Activated CD8-positive, alpha-beta memory T cell treated with anti-CD3 and anti-CD28 coated beads, Interleukin-2, amount 10 ng/mL, durations not matched to agents 7 days and 5 days (primary cell): ENCODE measurements around the gene LRRC7. TPM values are rescaled to one million over a fixed set of nuclear protein-coding genes. Genes with fewer than 3 reads are reported as not detected.

Source experiments
- ATAC-seq: fragments of 150-1000 bp; cut with Tn5 transposase; one replicate; pipeline ENCODE4 v1.10.0; 2021; ENCODE audit warnings: moderate library complexity
- CTCF ChIA-PET: fragments of 350-600 bp; sonication (Branson Sonifier 250); formaldehyde crosslinking; loops from one replicate; lab custom pipeline; 2021; ENCODE audit warnings: antibody characterized with exemption; lab: Charles Lee
- DNase-seq: peaks from one replicate; pipeline ENCODE4 v3.0.0-alpha.2; 2020
- H3K27ac Mint-ChIP-seq: one replicate; pipeline ENCODE4 v1.8.0; 2021; ENCODE audit warnings: mild to moderate bottlenecking, mixed read lengths
- H3K27me3 Mint-ChIP-seq: one replicate; pipeline ENCODE4 v1.8.0; 2021; ENCODE audit warnings: mixed read lengths
- H3K36me3 Mint-ChIP-seq: one replicate; pipeline ENCODE4 v1.8.0; 2021; ENCODE audit warnings: mild to moderate bottlenecking, mixed read lengths
- H3K4me1 Mint-ChIP-seq: one replicate; pipeline ENCODE4 v1.8.0; 2021; ENCODE audit warnings: mixed read lengths
- H3K4me3 Mint-ChIP-seq: one replicate; pipeline ENCODE4 v1.8.0; 2021; ENCODE audit warnings: mild to moderate bottlenecking, moderate library complexity, mixed read lengths
- H3K9me3 Mint-ChIP-seq: one replicate; pipeline ENCODE4 v1.8.0; 2022; ENCODE audit warnings: low read depth, mixed read lengths
- total RNA-seq, 2 experiments: library from RNA; stranded (reverse); gene quantifications; one replicate each; pipeline ENCODE4 v1.2.3, GENCODE V29; 2021

LRRC7 gene
- total RNA-seq, 2 experiments from 2014 or later: not detected

GRCh38 chr1:70079546-70079945 is 511.8 kb downstream of the LRRC7 start:
- CTCF ChIA-PET: no interaction called here
- Mint-ChIP-seq H3K9me3 (peaks cover 4% of the 10 kb centered on the region), H3K27ac (no peak overlapping the region), H3K4me3 (no peak overlapping the region), H3K4me1 (peaks cover 8% of the 10 kb centered on the region), H3K27me3 (no peaks in the 10 kb centered on the region), H3K36me3 (peaks cover 2% of the 10 kb centered on the region)
- no peak for DNase-seq
- ATAC-seq: no peak

DNA sequence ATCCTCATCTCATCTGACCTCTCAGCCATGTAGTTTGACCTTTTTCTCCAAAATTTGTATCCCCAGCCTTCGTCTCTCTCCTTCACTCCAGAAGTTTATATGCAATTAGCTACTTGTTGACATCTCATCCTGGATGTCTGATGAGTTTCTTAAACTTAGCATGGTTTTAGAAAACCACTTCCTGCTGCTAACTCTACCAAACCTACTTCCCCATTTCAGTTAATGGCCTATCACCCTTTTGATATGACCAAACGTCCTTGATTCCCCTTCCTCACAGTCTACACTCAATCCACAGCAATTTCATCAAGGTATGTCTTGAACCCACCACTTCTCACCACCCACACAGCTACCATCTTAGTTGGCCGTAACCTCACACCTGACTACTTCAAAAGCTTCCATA is 515.8 kb downstream of the LRRC7 start:
- CTCF ChIA-PET: no interaction called here
- no peak for DNase-seq

GRCh38 chr1:70084314-70084915 is 516.7 kb downstream of the LRRC7 start:
- no peak overlapping the region for H3K4me3 Mint-ChIP-seq
- ATAC-seq (no peak), DNase-seq (no peak)
- peaks cover 4% of the 10 kb centered on the region for H3K9me3 Mint-ChIP-seq
- H3K36me3 Mint-ChIP-seq: peaks cover 2% of the 10 kb centered on the region
- no peak overlapping the region for H3K27ac Mint-ChIP-seq
- H3K4me1 Mint-ChIP-seq: peaks cover 8% of the 10 kb centered on the region
- peaks cover 4% of the 10 kb centered on the region for H3K27me3 Mint-ChIP-seq
- CTCF ChIA-PET: no interaction called here

More for the DNA sequence above, 515.8 kb downstream of the LRRC7 start:
- peaks cover 4% of the 10 kb centered on the region for H3K9me3 Mint-ChIP-seq
- H3K27me3 Mint-ChIP-seq: no peaks in the 10 kb centered on the region
- ATAC-seq: no peak
- no peak overlapping the region for H3K27ac Mint-ChIP-seq
- H3K4me3 Mint-ChIP-seq: no peak overlapping the region
- peaks cover 8% of the 10 kb centered on the region for H3K4me1 Mint-ChIP-seq
- peaks cover 2% of the 10 kb centered on the region for H3K36me3 Mint-ChIP-seq

DNA sequence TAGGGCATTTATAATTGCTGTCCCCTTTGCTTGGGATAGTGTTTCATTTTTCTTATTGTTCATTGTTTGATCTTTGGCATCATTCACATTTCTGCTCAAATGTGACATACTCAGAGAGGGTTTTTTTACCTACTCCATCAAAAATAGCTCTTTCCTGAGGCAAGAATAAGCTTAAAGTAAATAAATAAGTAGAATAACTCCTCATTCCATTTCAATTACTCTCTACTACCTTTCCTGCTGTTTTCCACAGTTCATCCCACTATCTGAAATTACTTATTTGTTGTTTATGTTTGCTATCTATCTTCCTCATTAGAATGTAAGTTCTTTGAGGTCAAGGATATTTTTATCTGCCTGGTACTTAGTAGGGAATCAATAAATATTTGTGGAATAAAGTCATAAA is 517.8 kb downstream of the LRRC7 start:
- Mint-ChIP-seq H3K27me3 (peaks cover 4% of the 10 kb centered on the region), H3K4me1 (peaks cover 8% of the 10 kb centered on the region), H3K36me3 (peaks cover 2% of the 10 kb centered on the region), H3K4me3 (no peak overlapping the region), H3K27ac (no peak overlapping the region), H3K9me3 (peaks cover 4% of the 10 kb centered on the region)
- no peak for ATAC-seq
- CTCF ChIA-PET: no interaction called here
- no peak for DNase-seq

DNA sequence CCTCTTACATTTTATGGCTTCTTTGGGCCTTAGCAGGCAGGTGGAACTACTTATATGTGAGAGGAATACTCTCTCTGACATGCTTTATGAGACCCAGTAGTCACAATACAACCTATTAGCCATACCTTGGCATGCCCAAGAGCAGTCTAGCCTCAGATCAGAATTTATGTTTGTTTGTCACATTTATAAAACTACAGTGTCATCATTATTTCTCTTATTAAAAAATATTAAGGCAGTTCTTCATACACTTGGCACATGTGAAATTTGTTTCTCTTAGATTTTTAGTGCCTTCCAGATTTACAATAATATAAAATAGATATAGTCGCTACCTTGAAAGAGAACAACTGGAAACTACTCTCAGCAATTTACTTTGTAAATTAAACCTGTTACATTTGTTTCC is 519.2 kb downstream of the LRRC7 start:
- CTCF ChIA-PET: no interaction called here
- H3K4me1 Mint-ChIP-seq: peaks cover 8% of the 10 kb centered on the region
- no peak for ATAC-seq
- H3K27ac Mint-ChIP-seq: no peak overlapping the region
- H3K27me3 Mint-ChIP-seq: peaks cover 4% of the 10 kb centered on the region
- no peak for DNase-seq
- no peak overlapping the region for H3K4me3 Mint-ChIP-seq
- H3K36me3 Mint-ChIP-seq: peaks cover 2% of the 10 kb centered on the region
- peaks cover 4% of the 10 kb centered on the region for H3K9me3 Mint-ChIP-seq

DNA sequence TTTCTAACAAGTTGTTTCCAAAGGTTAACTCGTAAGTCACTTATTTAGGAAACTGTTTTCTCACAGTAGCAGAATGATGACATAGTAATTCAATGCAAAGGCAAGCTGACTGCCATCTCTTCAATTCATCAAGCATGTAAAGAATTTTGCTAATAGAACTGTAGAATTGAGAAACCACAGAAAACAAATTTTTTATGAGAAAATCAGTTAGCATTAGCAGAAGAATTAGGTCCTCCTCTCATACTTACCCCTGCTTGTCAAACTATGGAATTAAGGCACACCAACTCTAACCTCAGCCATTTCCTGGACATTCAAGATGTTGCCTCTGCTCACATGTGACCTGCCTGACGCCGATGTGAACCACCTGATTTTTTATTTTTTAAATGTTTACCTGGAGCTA is 522.4 kb downstream of the LRRC7 start:
- DNase-seq: no peak
- H3K27ac Mint-ChIP-seq: no peak overlapping the region
- no peaks in the 10 kb centered on the region for H3K36me3 Mint-ChIP-seq
- H3K4me1 Mint-ChIP-seq: no peaks in the 10 kb centered on the region
- CTCF ChIA-PET: no interaction called here
- no peaks in the 10 kb centered on the region for H3K9me3 Mint-ChIP-seq
- H3K4me3 Mint-ChIP-seq: no peak overlapping the region
- ATAC-seq: no peak
- peaks cover 11% of the 10 kb centered on the region for H3K27me3 Mint-ChIP-seq

GRCh38 chr1:70090875-70091274 is 523.2 kb downstream of the LRRC7 start:
- Mint-ChIP-seq H3K27ac (no peak overlapping the region), H3K4me3 (no peak overlapping the region), H3K36me3 (no peaks in the 10 kb centered on the region), H3K9me3 (no peaks in the 10 kb centered on the region), H3K4me1 (no peaks in the 10 kb centered on the region), H3K27me3 (peaks cover 11% of the 10 kb centered on the region)
- DNase-seq (no peak), ATAC-seq (no peak)
- CTCF ChIA-PET: no interaction called here

DNA sequence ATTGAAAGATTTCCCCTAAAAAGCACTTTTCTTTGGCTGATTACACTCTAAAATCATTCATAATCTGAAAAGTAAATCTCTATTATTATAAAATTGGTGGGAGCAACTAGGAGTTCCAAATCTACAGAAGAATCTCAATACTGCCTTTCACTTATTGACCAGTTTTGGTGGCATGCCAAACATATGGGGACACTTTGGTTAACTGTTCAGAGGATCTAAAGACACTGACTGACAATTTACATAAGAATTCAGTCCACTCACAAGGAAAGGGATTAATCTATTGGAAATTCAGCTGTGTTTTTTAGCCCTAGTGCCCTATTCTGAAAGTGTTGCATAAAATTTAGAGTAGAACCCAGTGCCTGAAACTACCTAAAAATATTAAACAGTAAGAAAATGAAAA is 524.1 kb downstream of the LRRC7 start:
- H3K27ac Mint-ChIP-seq: no peak overlapping the region
- CTCF ChIA-PET: no interaction called here
- no peaks in the 10 kb centered on the region for H3K36me3 Mint-ChIP-seq
- DNase-seq: no peak
- H3K4me3 Mint-ChIP-seq: no peak overlapping the region
- no peaks in the 10 kb centered on the region for H3K4me1 Mint-ChIP-seq
- H3K9me3 Mint-ChIP-seq: no peaks in the 10 kb centered on the region
- peaks cover 11% of the 10 kb centered on the region for H3K27me3 Mint-ChIP-seq
- no peak for ATAC-seq

- Mint-ChIP-seq H3K4me1 (no peaks in the 10 kb centered on the region), H3K27ac (no peak overlapping the region), H3K27me3 (peaks cover 11% of the 10 kb centered on the region), H3K4me3 (no peak overlapping the region), H3K9me3 (no peaks in the 10 kb centered on the region), H3K36me3 (no peaks in the 10 kb centered on the region)
- CTCF ChIA-PET: no interaction called here
- ATAC-seq (no peak), DNase-seq (no peak)
These were observed 524.8 kb downstream of the LRRC7 start for GRCh38 chr1:70092526-70092925.

DNA sequence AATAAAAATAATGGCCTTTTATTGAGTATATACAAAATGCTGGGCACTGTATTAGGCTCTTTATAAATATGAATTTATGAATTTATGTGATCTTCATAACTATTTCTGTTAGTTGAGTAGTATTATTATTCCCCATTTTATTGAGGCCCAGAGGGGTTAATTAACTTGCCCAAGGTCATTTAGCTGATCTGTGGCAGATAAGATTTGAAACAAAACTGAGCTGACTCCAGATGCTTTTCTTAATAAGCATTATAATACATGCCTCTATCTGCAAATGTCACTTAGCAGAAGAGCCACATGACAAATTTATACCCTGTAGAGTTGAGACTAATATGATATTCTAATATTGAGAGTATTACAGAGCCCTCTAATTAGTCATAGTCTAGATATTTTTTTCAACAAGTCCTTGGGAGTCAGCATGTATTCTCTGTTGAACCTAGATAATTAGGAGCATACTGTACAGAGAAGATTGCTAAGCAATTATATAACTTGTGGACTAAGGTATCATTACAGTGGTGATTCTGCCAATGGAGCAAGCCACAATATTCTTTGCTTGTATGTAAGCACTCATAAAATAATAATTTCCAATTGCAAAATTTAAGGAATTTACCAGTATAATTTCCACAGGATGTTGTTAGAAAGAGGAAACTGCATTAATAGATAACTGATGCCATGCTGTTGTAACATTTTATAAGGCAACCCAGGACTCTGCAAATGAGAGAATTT is 525.7 kb downstream of the LRRC7 start:
- H3K27me3 Mint-ChIP-seq: peaks cover 11% of the 10 kb centered on the region
- H3K9me3 Mint-ChIP-seq: no peaks in the 10 kb centered on the region
- CTCF ChIA-PET: no interaction called here
- no peaks in the 10 kb centered on the region for H3K36me3 Mint-ChIP-seq
- DNase-seq (no peak), ATAC-seq (no peak)
- H3K4me1 Mint-ChIP-seq: no peaks in the 10 kb centered on the region
- H3K4me3 Mint-ChIP-seq: no peak overlapping the region
- no peak overlapping the region for H3K27ac Mint-ChIP-seq

- no peak overlapping the region for H3K27ac Mint-ChIP-seq
- H3K27me3 Mint-ChIP-seq: peaks cover 8% of the 10 kb centered on the region
- H3K9me3 Mint-ChIP-seq: no peaks in the 10 kb centered on the region
- H3K4me1 Mint-ChIP-seq: no peaks in the 10 kb centered on the region
- H3K36me3 Mint-ChIP-seq: no peaks in the 10 kb centered on the region
- DNase-seq (no peak), ATAC-seq (no peak)
- CTCF ChIA-PET: no interaction called here
- no peak overlapping the region for H3K4me3 Mint-ChIP-seq
These were observed 533.5 kb downstream of the LRRC7 start for GRCh38 chr1:70101231-70101630.

DNA sequence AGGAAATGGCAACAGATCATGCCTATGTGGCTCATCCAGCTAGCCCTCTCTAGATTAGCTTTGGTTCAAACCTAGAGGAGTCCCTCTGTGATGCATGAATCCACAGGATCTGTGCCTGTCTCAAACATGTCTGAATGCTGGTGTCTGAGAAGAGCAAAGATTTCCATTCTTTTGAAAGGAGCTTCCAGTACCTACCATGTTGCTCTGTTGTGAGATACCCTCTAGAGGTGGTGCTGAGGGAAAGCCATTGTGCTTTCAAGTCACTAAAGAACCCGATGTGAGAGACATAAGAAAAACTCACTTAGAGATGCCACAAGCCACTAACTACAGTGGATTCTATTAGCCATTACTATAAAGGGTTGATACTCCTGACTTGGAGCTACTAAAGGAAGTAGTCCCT is 534.1 kb downstream of the LRRC7 start:
- ATAC-seq (no peak), DNase-seq (no peak)
- H3K9me3 Mint-ChIP-seq: no peaks in the 10 kb centered on the region
- peaks cover 11% of the 10 kb centered on the region for H3K27me3 Mint-ChIP-seq
- H3K4me1 Mint-ChIP-seq: no peaks in the 10 kb centered on the region
- no peak overlapping the region for H3K4me3 Mint-ChIP-seq
- no peak overlapping the region for H3K27ac Mint-ChIP-seq
- CTCF ChIA-PET: no interaction called here
- no peaks in the 10 kb centered on the region for H3K36me3 Mint-ChIP-seq

- no peak overlapping the region for H3K4me3 Mint-ChIP-seq
- CTCF ChIA-PET: interaction anchor here (1.2 kb wide), 1 partner anchor 12 kb away, joined by 4 read pairs; no protein-coding TSS in a partner anchor
- no peak overlapping the region for H3K27ac Mint-ChIP-seq
- no peak for ATAC-seq
- no peaks in the 10 kb centered on the region for H3K36me3 Mint-ChIP-seq
- H3K9me3 Mint-ChIP-seq: no peaks in the 10 kb centered on the region
- H3K27me3 Mint-ChIP-seq: peaks cover 18% of the 10 kb centered on the region
- H3K4me1 Mint-ChIP-seq: no peaks in the 10 kb centered on the region
- DNase-seq: no peak
These were observed 536.0 kb downstream of the LRRC7 start for GRCh38 chr1:70103770-70104169.

DNA sequence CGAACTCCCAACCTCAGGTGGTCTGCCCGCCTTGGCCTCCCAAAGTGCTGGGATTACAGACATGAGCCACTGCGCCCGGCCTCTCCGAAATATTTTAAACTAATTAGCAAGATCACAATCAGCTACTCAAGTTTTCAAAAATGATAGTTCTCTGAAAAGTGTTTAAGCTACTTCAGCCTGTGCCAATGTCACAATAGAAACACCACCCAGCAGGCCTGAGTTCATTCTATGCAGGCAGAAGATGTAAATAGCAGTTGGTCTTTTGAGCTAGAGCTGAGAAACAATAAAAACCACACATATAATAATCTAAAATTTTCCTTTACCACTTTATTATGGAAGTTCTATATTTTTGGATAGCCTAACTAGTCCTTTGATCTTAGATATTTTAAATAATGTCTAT is 541.5 kb downstream of the LRRC7 start:
- DNase-seq (no peak), ATAC-seq (no peak)
- H3K27me3 Mint-ChIP-seq: peaks cover 22% of the 10 kb centered on the region
- no peak overlapping the region for H3K4me3 Mint-ChIP-seq
- H3K36me3 Mint-ChIP-seq: no peaks in the 10 kb centered on the region
- H3K9me3 Mint-ChIP-seq: no peaks in the 10 kb centered on the region
- CTCF ChIA-PET: interaction anchor here (0.8 kb wide), 1 partner anchor 23 kb away, joined by 3 read pairs; no protein-coding TSS in a partner anchor
- no peak overlapping the region for H3K27ac Mint-ChIP-seq
- no peaks in the 10 kb centered on the region for H3K4me1 Mint-ChIP-seq
